Neural cell (in vitro differentiated cells): ENCODE data around the gene E2F4. TPM values are rescaled to one million over a fixed set of nuclear protein-coding genes. Genes with fewer than 3 reads are reported as not detected.

Source experiments
- H2AFZ ChIP-seq: fragments of 200-600, 300-800 bp; sonication (generic), shearing (Covaris generic); 2 replicates; pipeline ENCODE4 v1.6.0; 2014; ENCODE audit warnings: low read depth, mild to moderate bottlenecking, antibody characterized with exemption, low read length, moderate library complexity
- H3F3A ChIP-seq: fragments of 200-600 bp; shearing (Covaris generic); 2 replicates; pipeline ENCODE4 v1.6.1; 2016; ENCODE audit warnings: mild to moderate bottlenecking, moderate library complexity, mixed read lengths, antibody characterized with exemption, low read length; ENCODE audit not compliant: insufficient read depth, poor library complexity, severe bottlenecking
- H3K27ac ChIP-seq: fragments of 200-600, 300-800 bp; sonication (generic), shearing (Covaris generic); 2 replicates; pipeline ENCODE4 v1.5.1; 2014; ENCODE audit warnings: mild to moderate bottlenecking, low read length, moderate library complexity
- H3K27me3 ChIP-seq: fragments of 300-800, 200-600 bp; sonication (generic), shearing (Covaris generic); 2 replicates; pipeline ENCODE4 v1.6.0; 2014; ENCODE audit warnings: mild to moderate bottlenecking, low read depth, low read length, moderate library complexity; ENCODE audit not compliant: insufficient read depth
- H3K36me3 ChIP-seq: fragments of 300-800, 200-600 bp; sonication (generic), shearing (Covaris generic); 2 replicates; pipeline ENCODE4 v1.5.1; 2014; ENCODE audit warnings: mild to moderate bottlenecking, antibody characterized with exemption, low read length, moderate library complexity; ENCODE audit not compliant: insufficient read depth
- H3K4me2 ChIP-seq: fragments of 300-800, 200-600 bp; sonication (generic), shearing (Covaris generic); 2 replicates; pipeline ENCODE4 v1.6.0; 2014; ENCODE audit warnings: mild to moderate bottlenecking, low read length
- H3K4me3 ChIP-seq: fragments of 300-800, 200-600 bp; sonication (generic), shearing (Covaris generic); 2 replicates; pipeline ENCODE4 v1.5.1; 2014; ENCODE audit warnings: mild to moderate bottlenecking, low read length, moderate library complexity
- H3K79me2 ChIP-seq: fragments of 200-600 bp; shearing (Covaris generic); replicated peaks from 2 replicates; pipeline ENCODE4 v1.6.0; 2014; ENCODE audit warnings: mild to moderate bottlenecking, low read length, moderate library complexity; ENCODE audit not compliant: insufficient read depth
- H3K9ac ChIP-seq: fragments of 300-800, 200-600 bp; sonication (generic), shearing (Covaris generic); 2 replicates; pipeline ENCODE4 v1.6.1; 2016; ENCODE audit warnings: mild to moderate bottlenecking, low read length, mixed read lengths
- H3K9me2 ChIP-seq: fragments of 200-600 bp; shearing (Covaris generic); 2 replicates; pipeline ENCODE4 v1.6.1; 2016; ENCODE audit warnings: mild to moderate bottlenecking, low read length, mixed read lengths; ENCODE audit not compliant: insufficient read depth
- H3K9me3 ChIP-seq: fragments of 200-600, 300-800 bp; sonication (generic), shearing (Covaris generic); 2 replicates; pipeline ENCODE4 v1.6.1; 2016; ENCODE audit warnings: mild to moderate bottlenecking, mixed run types, low read length, moderate library complexity, mixed read lengths
- H4K20me1 ChIP-seq: fragments of 200-600 bp; shearing (Covaris generic); 2 replicates; pipeline ENCODE4 v1.6.1; 2016; ENCODE audit warnings: mild to moderate bottlenecking, mixed run types; ENCODE audit not compliant: insufficient read depth
- CTCF ChIP-seq: fragments of 450-650 bp; IDR thresholded peaks from 2 replicates; pipeline ENCODE4 v1.5.1; 2014; ENCODE audit warnings: antibody characterized with exemption, mild to moderate bottlenecking, moderate library complexity; ENCODE audit not compliant: poor library complexity, severe bottlenecking
- EP300 ChIP-seq: fragments of 450-650 bp; conservative IDR thresholded peaks from 2 replicates; pipeline ENCODE4 v1.6.1; 2014; ENCODE audit warnings: antibody characterized with exemption, mild to moderate bottlenecking, moderate library complexity; ENCODE audit not compliant: poor library complexity, severe bottlenecking
- EZH2 ChIP-seq: fragments of 200-600, 300-800 bp; shearing (Covaris generic), sonication (generic); IDR thresholded peaks from 2 replicates; pipeline ENCODE4 v1.6.1; 2014; ENCODE audit warnings: antibody characterized with exemption, low read length, borderline replicate concordance, mild to moderate bottlenecking; ENCODE audit not compliant: insufficient read depth, poor library complexity, severe bottlenecking
- MXI1 ChIP-seq: fragments of 450-650 bp; conservative IDR thresholded peaks from 2 replicates; pipeline ENCODE4 v1.6.1; 2014; ENCODE audit warnings: antibody characterized with exemption, mild to moderate bottlenecking; ENCODE audit not compliant: poor library complexity, severe bottlenecking
- POLR2AphosphoS5 ChIP-seq: IDR thresholded peaks from 2 replicates; pipeline ENCODE4 v1.6.1; 2012
- RAD21 ChIP-seq: fragments of 450-650 bp; conservative IDR thresholded peaks from 2 replicates; pipeline ENCODE4 v1.6.1; 2014; ENCODE audit warnings: antibody characterized with exemption, mild to moderate bottlenecking, moderate library complexity
- REST ChIP-seq: IDR thresholded peaks from 2 replicates; pipeline ENCODE4 v1.6.1; 2012; ENCODE audit warnings: borderline replicate concordance
- SMC3 ChIP-seq: fragments of 450-650 bp; conservative IDR thresholded peaks from 2 replicates; pipeline ENCODE4 v1.6.1; 2014; ENCODE audit warnings: antibody characterized with exemption, mild to moderate bottlenecking, moderate library complexity; ENCODE audit not compliant: poor library complexity
- TAF1 ChIP-seq: IDR thresholded peaks from 2 replicates; pipeline ENCODE4 v1.6.1; 2012; ENCODE audit warnings: low read depth
- polyA plus RNA-seq: library from polyadenylated mRNA; depleted of rRNA; stranded (reverse); fragments of >200 nt; gene quantifications from 2 replicates; pipeline ENCODE4 v1.2.3, GENCODE V29; 2014

Gene E2F4
- polyA plus RNA-seq, 1 donor from 2014 or later = 112 TPM

GRCh38 chr16:67233596-67233995 is 41.6 kb downstream of the E2F4 start:
- no peak for TF ChIP-seq POLR2AphosphoS5
- TF ChIP-seq MXI1 = no peak
- no peak for TF ChIP-seq RAD21
- TF ChIP-seq SMC3 = no peak
- no peak for TF ChIP-seq CTCF
- no peak for TF ChIP-seq TAF1
- no peak for TF ChIP-seq EZH2
- TF ChIP-seq REST = no peak
- no peak for TF ChIP-seq EP300
- H3K36me3 ChIP-seq = no peaks in the 10 kb centered on the region

GRCh38 chr16:67234180-67234597 is 42.2 kb downstream of the E2F4 start:
- no peaks in the 10 kb centered on the region for H3K27me3 ChIP-seq
- no peak for TF ChIP-seq REST
- TF ChIP-seq POLR2AphosphoS5 = no peak
- no peak for TF ChIP-seq CTCF
- no peak for TF ChIP-seq EP300
- TF ChIP-seq SMC3 = no peak
- TF ChIP-seq TAF1 = no peak
- no peak for TF ChIP-seq MXI1
- TF ChIP-seq EZH2 = no peak
- no peak for TF ChIP-seq RAD21
- no peaks in the 10 kb centered on the region for H3K9me3 ChIP-seq
- no peak overlapping the region for H3K27ac ChIP-seq
- H3K4me2 ChIP-seq = no peak overlapping the region
- H3K9me2 ChIP-seq = no peaks in the 10 kb centered on the region
- H3F3A ChIP-seq = no peaks in the 10 kb centered on the region
- H3K36me3 ChIP-seq = no peaks in the 10 kb centered on the region
- no peak overlapping the region for H3K9ac ChIP-seq
- H3K79me2 ChIP-seq = no peaks in the 10 kb centered on the region
- H2AFZ ChIP-seq = no peak overlapping the region
- no peak overlapping the region for H3K4me3 ChIP-seq
- H4K20me1 ChIP-seq = no peaks in the 10 kb centered on the region

More at GRCh38 chr16:67233596-67233995, 41.6 kb downstream of the E2F4 start:
- Histone ChIP-seq H3K27me3 (no peaks in the 10 kb centered on the region), H3K9me2 (no peaks in the 10 kb centered on the region), H3K27ac (no peak overlapping the region), H3F3A (no peaks in the 10 kb centered on the region), H3K4me3 (no peak overlapping the region), H3K9me3 (no peaks in the 10 kb centered on the region), H4K20me1 (no peaks in the 10 kb centered on the region), H3K4me2 (no peak overlapping the region), H2AFZ (no peak overlapping the region), H3K79me2 (no peaks in the 10 kb centered on the region), H3K9ac (no peak overlapping the region)
